Skeletal muscle tissue (tissue), 4 donors: ENCODE results near the gene KMT2E. TPM values are rescaled to one million over a fixed set of nuclear protein-coding genes. Genes with fewer than 3 reads are reported as not detected.

Experiments used
- H3K27ac ChIP-seq: one replicate; pipeline ENCODE4 v1.7.0; 2013; ENCODE audit warnings: mild to moderate bottlenecking, low read depth, low read length, inconsistent platforms
- H3K27me3 ChIP-seq, 3 donors: one replicate each; pipeline ENCODE4 v1.7.0; 2013; ENCODE audit warnings: low read length in 3 of 3; ENCODE audit not compliant: control insufficient read depth in 3 of 3, insufficient read depth in 3 of 3
- H3K36me3 ChIP-seq, 3 donors: one replicate each; pipeline ENCODE4 v1.7.0; 2013; ENCODE audit warnings: low read length in 3 of 3; ENCODE audit not compliant: control insufficient read depth in 3 of 3, insufficient read depth in 3 of 3
- H3K4me1 ChIP-seq, 3 donors: one replicate each; pipeline ENCODE4 v1.7.0; 2013; ENCODE audit warnings: low read length in 3 of 3, mild to moderate bottlenecking in 3 of 3; ENCODE audit not compliant: control insufficient read depth in 3 of 3, insufficient read depth in 3 of 3
- H3K4me3 ChIP-seq, 3 donors: one replicate each; pipeline ENCODE4 v1.7.0; 2013; ENCODE audit warnings: low read length in 3 of 3
- H3K9ac ChIP-seq, 3 donors: one replicate each; pipeline ENCODE4 v1.7.0; 2013; ENCODE audit warnings: low read length in 3 of 3, mild to moderate bottlenecking in 3 of 3, moderate library complexity in 2 of 3, low read depth in 1 of 3
- H3K9me3 ChIP-seq, 3 donors: one replicate each; pipeline ENCODE4 v1.7.0; 2013; ENCODE audit warnings: low read length in 3 of 3; ENCODE audit not compliant: control insufficient read depth in 3 of 3
- total RNA-seq: library from RNA; depleted of rRNA; stranded (reverse); fragments of >200 nt; gene quantifications from one replicate; pipeline ENCODE4 v1.2.3, GENCODE V29; 2014
- donor health status: Osteomylitis.

KMT2E gene
- total RNA-seq, 1 donor from 2014 or later, result 59.0 TPM

DNA sequence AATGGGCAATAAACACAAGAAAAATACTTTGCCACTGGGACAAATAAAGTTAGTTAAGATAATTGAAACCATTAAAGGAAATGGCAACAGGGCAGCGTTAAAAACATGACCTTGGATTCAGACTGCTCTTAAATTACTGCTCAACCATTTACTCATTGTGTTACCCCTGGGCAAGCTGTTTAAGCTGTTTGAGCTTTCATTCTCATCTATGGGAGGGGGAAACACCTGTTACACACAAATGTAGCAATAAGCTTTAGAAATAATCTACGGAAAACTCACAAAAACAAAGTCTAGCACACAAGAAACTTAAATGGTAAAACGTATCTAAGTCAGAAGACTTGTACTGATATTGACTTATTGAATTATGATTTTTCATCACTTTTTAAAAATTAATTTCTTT lies 137.1 kb downstream of the KMT2E start:
- H3K9me3 ChIP-seq, result no peaks in the 10 kb centered on the region
- no peaks in the 10 kb centered on the region for H3K27me3 ChIP-seq
- H3K4me3 ChIP-seq, result no peak overlapping the region
- H3K27ac ChIP-seq, result no peak overlapping the region
- peaks cover 0 to 2% (median 0%) of the 10 kb centered on the region in 3 donors for H3K36me3 ChIP-seq
- peaks cover 0 to 6% (median 5%) of the 10 kb centered on the region in 3 donors for H3K4me1 ChIP-seq
- no peak overlapping the region for H3K9ac ChIP-seq

DNA sequence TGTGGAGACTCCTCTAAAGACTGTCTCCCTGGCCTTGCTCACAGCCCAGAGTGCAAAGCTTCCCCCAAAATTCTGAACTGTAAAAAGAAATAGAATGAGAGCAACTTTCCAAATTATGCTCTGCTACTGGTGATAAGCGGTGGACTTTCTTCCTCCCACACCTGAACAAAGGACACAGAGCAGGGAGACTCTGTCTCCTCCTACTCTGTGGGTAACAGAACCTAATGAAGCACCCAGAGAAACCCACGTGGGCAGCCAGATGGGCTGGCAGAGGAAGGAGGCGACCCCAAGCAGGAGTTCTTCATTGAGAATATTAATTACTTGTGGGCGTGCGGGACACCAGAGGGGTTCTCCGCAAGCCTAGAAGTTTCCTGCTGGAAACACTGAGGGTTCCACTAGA lies 139.5 kb downstream of the KMT2E start:
- H3K27ac ChIP-seq, result no peak overlapping the region

DNA sequence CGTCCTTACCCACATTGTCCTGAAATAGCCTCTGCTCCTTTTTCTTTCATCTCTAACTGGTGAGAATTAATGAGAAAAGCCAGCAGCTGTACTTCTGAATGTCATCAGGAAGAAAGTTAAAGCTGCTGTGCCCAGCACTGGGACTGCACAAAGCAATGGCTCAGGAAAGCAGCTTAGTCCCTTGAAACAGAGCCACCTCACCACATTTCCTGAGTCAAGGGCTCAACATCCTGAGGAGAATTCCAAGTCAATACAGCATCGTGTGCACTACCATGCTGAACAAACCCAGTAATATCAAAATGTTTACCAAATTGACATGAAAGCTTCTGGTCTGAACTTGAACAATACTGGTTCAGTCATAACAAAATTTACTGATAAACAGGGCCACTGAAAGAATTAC lies 140.1 kb downstream of the KMT2E start:
- Histone ChIP-seq H3K36me3 (peaks cover 0 to 2% (median 2%) of the 10 kb centered on the region in 3 donors), H3K4me1 (no peaks in the 10 kb centered on the region), H3K9ac (no peak overlapping the region), H3K27ac (no peak overlapping the region), H3K4me3 (no peak overlapping the region), H3K9me3 (no peaks in the 10 kb centered on the region), H3K27me3 (no peaks in the 10 kb centered on the region)

More for the DNA sequence above, 139.5 kb downstream of the KMT2E start:
- H3K9me3 ChIP-seq, result no peaks in the 10 kb centered on the region
- H3K27me3 ChIP-seq, result no peaks in the 10 kb centered on the region
- no peak overlapping the region for H3K4me3 ChIP-seq
- H3K9ac ChIP-seq, result no peak overlapping the region
- no peaks in the 10 kb centered on the region for H3K4me1 ChIP-seq
- peaks cover 0 to 2% (median 2%) of the 10 kb centered on the region in 3 donors for H3K36me3 ChIP-seq

DNA sequence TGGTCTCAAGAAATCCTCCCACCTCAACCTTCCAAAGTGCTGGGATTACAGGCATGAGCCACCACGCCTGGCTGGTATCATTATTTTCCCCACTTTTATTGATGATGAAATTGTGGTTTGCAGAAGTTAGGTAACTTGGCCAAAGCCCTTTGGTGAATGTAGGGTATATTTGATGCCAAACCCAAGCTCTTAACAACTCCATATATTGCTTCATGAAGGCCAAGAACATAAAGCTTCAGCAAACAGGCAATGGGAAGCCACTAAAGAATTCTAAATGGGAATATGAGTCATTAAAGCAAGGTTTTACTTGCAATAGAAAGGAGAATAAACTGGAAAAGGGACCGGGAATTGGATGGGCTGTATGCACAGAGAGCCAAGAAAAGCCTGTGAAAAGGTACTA lies 142.7 kb downstream of the KMT2E start:
- H3K36me3 ChIP-seq, result peaks cover 0 to 4% (median 2%) of the 10 kb centered on the region in 3 donors
- H3K4me1 ChIP-seq, result no peaks in the 10 kb centered on the region
- H3K27me3 ChIP-seq, result no peaks in the 10 kb centered on the region
- H3K4me3 ChIP-seq, result no peak overlapping the region
- no peak overlapping the region for H3K9ac ChIP-seq
- no peak overlapping the region for H3K27ac ChIP-seq
- no peaks in the 10 kb centered on the region for H3K9me3 ChIP-seq

DNA sequence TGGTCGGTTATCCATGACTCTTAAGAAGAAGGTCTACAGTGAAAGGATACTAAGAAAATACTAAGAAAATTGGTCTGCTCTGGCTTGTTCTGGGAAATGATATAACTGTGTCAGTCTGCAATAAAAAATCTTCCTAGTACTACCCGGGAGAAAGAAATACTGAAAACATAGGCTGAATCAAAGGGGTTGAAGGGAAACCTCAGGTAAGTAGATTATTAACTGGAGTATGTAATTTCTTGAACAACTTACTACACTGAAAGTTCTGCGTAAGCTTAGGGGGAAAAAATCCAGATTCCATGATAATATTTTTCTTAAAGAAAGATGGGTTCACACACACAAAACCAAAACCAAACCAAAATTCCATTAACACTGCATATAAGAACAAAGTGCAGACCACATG lies 143.3 kb downstream of the KMT2E start:
- no peak overlapping the region for H3K4me3 ChIP-seq
- H3K27ac ChIP-seq, result no peak overlapping the region
- H3K27me3 ChIP-seq, result no peaks in the 10 kb centered on the region
- no peaks in the 10 kb centered on the region for H3K9me3 ChIP-seq
- H3K9ac ChIP-seq, result no peak overlapping the region
- no peaks in the 10 kb centered on the region for H3K4me1 ChIP-seq
- H3K36me3 ChIP-seq, result peaks cover 0 to 4% (median 2%) of the 10 kb centered on the region in 3 donors

DNA sequence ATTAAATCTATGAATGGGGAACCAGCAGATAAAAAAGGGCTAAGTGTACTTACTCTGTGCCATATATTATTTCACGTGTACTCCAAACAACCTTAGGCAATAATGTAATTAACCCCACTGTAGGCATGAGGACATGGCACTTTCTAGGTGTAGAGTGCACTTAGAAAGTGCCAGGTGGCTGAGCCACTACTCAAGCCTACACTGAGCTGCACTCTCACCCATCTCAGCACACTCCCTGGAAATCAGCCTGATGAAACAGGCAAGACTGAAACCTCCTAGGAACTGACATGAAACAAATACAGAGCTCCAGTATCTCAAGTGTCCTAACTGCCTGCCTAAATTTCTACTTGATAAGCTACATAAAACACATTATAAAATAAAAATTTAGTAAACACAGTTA lies 147.4 kb downstream of the KMT2E start:
- Histone ChIP-seq H3K27me3 (no peaks in the 10 kb centered on the region), H3K9me3 (no peaks in the 10 kb centered on the region), H3K27ac (no peak overlapping the region), H3K4me1 (no peaks in the 10 kb centered on the region), H3K4me3 (no peak overlapping the region), H3K9ac (no peak overlapping the region), H3K36me3 (peaks cover 8 to 22% (median 11%) of the 10 kb centered on the region in 3 donors)
